HL-60 (cell line): ENCODE measurements around the gene VPS26A.
A peak's percentile ranks its signal among the peaks of the same experiment; 100 is the strongest.

Experiments
- DNase-seq, 2 experiments: peaks; one replicate each; pipeline ENCODE4 v3.0.0-alpha.2; 2010 to 2020; ENCODE audit warnings: low read depth in 1 of 2, low spot score in 1 of 2
- H3K27ac ChIP-seq: fragments of 250-450 bp; sonication (Bioruptor Pico); replicated peaks from 2 replicates; pipeline ENCODE4 v1.5.1; 2020; ENCODE audit warnings: mild to moderate bottlenecking, moderate library complexity
- H3K27me3 ChIP-seq: fragments of 250-450 bp; sonication (Bioruptor Pico); 2 replicates; pipeline ENCODE4 v1.5.1; 2021; ENCODE audit warnings: mild to moderate bottlenecking, moderate library complexity; ENCODE audit not compliant: insufficient read depth, poor library complexity, severe bottlenecking
- H3K4me3 ChIP-seq: replicated peaks from 2 replicates; pipeline ENCODE4 v1.5.1; 2011; ENCODE audit warnings: mild to moderate bottlenecking, control low read depth, low read length; ENCODE audit not compliant: insufficient read depth
- GABPA ChIP-seq: IDR thresholded peaks from 2 replicates; pipeline ENCODE4 v1.6.1; 2012; ENCODE audit warnings: low read depth
- POLR2AphosphoS5 ChIP-seq: IDR thresholded peaks from 2 replicates; pipeline ENCODE4 v1.6.1; 2012; ENCODE audit warnings: low read depth
- SPI1 ChIP-seq: IDR thresholded peaks from 2 replicates; pipeline ENCODE4 v1.6.1; 2012; ENCODE audit warnings: low read depth, mild to moderate bottlenecking, borderline replicate concordance
- long read RNA-seq: library from polyadenylated mRNA; unstranded; transcript quantifications from one replicate; pipeline ENCODE4 v2.0.0, GENCODE V29; 2020
- TF ChIP-seq, protein P1 (sequence below): IDR thresholded peaks from one replicate; pipeline ENCODE4 v1.5.1; 2011; ENCODE audit warnings: low read length, control low read depth, inconsistent platforms; ENCODE audit not compliant: insufficient read depth
- TF ChIP-seq, protein P2 (sequence below): IDR thresholded peaks from 2 replicates; pipeline ENCODE4 v1.6.1; 2012; ENCODE audit warnings: low read depth; ENCODE audit not compliant: insufficient replicate concordance

Gene VPS26A
- long read RNA-seq, transcript VPS26A-201 (9 exons, 2,697 nt), result major isoform, 659 of 739 reads
- long read RNA-seq, partial matches to known transcripts, result 7 of 739 reads
- long read RNA-seq, other reads (novel, unspliced or antisense), result 70 of 739 reads

DNA sequence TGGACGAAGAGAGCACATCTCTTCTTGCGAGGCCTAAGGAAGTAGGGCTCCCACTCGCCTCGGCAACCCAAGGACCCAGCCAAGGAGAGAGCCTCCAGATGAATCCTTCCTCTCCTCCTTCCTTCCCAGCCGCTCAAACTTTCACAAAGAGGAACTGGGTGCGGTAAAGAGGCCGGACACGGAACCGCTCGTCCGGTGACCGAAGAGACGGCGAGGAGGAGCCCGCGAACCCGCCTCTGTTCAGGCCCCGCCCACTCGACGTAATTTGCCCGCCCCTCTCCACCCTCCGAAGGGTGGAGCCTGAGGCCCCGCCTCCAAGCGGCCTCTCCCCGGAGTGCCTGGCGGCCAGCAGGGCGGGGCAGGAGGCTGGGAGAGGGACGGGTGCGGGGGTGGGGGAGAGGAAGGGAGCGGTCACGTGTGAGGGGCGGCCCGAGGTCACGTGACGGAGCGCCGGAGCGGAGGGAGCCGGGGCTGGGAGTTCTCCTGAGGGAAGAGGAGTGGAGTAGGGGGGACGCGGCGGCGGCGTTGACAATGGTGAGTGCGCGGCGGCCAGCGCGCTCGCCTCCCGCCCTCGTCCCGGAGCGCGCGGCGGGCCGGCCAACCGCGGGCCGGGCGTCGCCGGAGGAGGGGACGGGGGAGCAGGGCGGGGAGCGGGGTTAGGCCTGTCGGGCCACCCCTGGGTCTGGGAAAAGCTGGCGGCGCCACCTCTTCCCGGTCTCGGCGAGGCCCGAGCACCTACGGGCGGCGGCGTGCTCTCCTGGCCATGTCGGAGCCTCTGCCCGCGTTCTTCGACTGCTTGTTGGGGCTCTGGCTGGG is at the start of gene VPS26A:
Gene VPS26A, plus strand, starts transcription at position 432 of the 816 bp plus-strand sequence. Its CDS starts 100 bp downstream, at position 532.
- DNase-seq, result peak; percentile 97 to 99
- TF ChIP-seq POLR2AphosphoS5 (peak; percentile 75), GABPA (peak; percentile 59), SPI1 (peak; percentile 98)
- TF ChIP-seq, protein P1, sequence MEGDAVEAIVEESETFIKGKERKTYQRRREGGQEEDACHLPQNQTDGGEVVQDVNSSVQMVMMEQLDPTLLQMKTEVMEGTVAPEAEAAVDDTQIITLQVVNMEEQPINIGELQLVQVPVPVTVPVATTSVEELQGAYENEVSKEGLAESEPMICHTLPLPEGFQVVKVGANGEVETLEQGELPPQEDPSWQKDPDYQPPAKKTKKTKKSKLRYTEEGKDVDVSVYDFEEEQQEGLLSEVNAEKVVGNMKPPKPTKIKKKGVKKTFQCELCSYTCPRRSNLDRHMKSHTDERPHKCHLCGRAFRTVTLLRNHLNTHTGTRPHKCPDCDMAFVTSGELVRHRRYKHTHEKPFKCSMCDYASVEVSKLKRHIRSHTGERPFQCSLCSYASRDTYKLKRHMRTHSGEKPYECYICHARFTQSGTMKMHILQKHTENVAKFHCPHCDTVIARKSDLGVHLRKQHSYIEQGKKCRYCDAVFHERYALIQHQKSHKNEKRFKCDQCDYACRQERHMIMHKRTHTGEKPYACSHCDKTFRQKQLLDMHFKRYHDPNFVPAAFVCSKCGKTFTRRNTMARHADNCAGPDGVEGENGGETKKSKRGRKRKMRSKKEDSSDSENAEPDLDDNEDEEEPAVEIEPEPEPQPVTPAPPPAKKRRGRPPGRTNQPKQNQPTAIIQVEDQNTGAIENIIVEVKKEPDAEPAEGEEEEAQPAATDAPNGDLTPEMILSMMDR, result no peak
- peak within 1 kb of the TSS; percentile 97 for H3K4me3 ChIP-seq
- H3K27ac ChIP-seq, result peak within 1 kb of the TSS; percentile 92
- H3K27me3 ChIP-seq, result no peaks in the 10 kb centered on the region

DNA sequence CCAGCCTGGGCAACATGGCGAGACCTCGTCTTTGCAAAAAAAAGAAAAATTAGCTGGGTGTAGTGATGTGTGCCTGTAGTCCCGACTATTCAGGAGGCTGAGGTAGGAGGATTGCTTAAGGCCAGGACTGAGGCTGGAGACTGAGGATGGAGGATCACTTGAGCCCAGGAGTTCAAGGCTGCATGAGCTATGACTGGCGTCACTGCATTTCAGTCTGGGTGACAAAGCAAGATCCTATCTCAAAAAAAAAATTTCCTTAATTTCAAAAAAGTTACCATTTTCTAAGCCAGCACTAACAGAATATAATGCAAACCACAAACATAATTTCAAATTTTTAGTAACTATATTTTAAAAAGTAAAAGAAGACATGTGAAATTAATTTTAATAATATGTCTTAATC is 49.4 kb upstream of the VPS26A start:
- no peaks in the 10 kb centered on the region for H3K27me3 ChIP-seq
- no peak overlapping the region for H3K4me3 ChIP-seq
- H3K27ac ChIP-seq, result peak overlapping the region; percentile 97
- TF ChIP-seq SPI1 (no peak), POLR2AphosphoS5 (no peak), GABPA (no peak)
- TF ChIP-seq, protein P1, result no peak
- TF ChIP-seq, protein P2, sequence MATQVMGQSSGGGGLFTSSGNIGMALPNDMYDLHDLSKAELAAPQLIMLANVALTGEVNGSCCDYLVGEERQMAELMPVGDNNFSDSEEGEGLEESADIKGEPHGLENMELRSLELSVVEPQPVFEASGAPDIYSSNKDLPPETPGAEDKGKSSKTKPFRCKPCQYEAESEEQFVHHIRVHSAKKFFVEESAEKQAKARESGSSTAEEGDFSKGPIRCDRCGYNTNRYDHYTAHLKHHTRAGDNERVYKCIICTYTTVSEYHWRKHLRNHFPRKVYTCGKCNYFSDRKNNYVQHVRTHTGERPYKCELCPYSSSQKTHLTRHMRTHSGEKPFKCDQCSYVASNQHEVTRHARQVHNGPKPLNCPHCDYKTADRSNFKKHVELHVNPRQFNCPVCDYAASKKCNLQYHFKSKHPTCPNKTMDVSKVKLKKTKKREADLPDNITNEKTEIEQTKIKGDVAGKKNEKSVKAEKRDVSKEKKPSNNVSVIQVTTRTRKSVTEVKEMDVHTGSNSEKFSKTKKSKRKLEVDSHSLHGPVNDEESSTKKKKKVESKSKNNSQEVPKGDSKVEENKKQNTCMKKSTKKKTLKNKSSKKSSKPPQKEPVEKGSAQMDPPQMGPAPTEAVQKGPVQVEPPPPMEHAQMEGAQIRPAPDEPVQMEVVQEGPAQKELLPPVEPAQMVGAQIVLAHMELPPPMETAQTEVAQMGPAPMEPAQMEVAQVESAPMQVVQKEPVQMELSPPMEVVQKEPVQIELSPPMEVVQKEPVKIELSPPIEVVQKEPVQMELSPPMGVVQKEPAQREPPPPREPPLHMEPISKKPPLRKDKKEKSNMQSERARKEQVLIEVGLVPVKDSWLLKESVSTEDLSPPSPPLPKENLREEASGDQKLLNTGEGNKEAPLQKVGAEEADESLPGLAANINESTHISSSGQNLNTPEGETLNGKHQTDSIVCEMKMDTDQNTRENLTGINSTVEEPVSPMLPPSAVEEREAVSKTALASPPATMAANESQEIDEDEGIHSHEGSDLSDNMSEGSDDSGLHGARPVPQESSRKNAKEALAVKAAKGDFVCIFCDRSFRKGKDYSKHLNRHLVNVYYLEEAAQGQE, result no peak
- no peak for DNase-seq

DNA sequence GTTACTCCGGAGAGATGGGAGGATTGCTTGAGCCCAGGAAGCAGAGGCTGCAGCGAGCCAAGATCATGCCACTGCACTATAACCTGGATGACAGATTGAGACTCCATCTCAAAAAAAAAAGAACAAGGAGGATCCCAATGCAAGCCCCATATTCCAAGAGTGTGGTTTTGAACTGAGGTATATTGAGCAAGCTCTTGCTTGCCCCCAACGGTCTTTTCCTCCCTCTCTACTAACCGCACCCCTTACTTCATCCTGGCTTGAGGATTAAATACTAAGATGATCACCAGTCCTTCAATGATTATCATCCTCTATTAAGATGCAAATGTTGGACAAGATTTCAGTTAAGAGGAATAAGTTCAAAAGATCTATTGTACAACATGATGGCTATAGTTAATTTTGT is 48.5 kb upstream of the VPS26A start:
- H3K27ac ChIP-seq, result peak overlapping the region; percentile 97
- no peak overlapping the region for H3K4me3 ChIP-seq
- peak in 1 of 2 experiments; percentile 73 for DNase-seq
- no peaks in the 10 kb centered on the region for H3K27me3 ChIP-seq
- TF ChIP-seq, protein P2, result no peak
- TF ChIP-seq POLR2AphosphoS5 (no peak), GABPA (no peak), SPI1 (no peak)
- TF ChIP-seq, protein P1, result no peak
